UCSD-AML1 (cell line): ENCODE results near the gene MORN2.

Experiments
- DNase-seq: peaks from one replicate; lab custom pipeline; 2025; ENCODE audit not compliant: unreplicated experiment; lab: John Stamatoyannopoulos, UW

The MORN2 gene

GRCh38 chr2:38889045-38889444 lies 13.3 kb downstream of the MORN2 start:
- DNase-seq = no peak

- DNase-seq = no peak
These were observed 13.8 kb downstream of the MORN2 start, which contains the start of gene ARHGEF33 for GRCh38 chr2:38889575-38889974. Gene ARHGEF33 (plus strand): TSS chr2:38889875. CDS start chr2:38919448, 29,573 bp downstream.

GRCh38 chr2:38892819-38893218 lies 17.0 kb downstream of the MORN2 start:
- no peak for DNase-seq

GRCh38 chr2:38898256-38898655 lies 22.5 kb downstream of the MORN2 start:
- DNase-seq = no peak

- DNase-seq = no peak
These were observed 24.9 kb downstream of the MORN2 start for GRCh38 chr2:38900726-38901125.

GRCh38 chr2:38905251-38905650 lies 29.5 kb downstream of the MORN2 start:
- DNase-seq = no peak

GRCh38 chr2:38907242-38907641 lies 31.5 kb downstream of the MORN2 start:
- DNase-seq = no peak

- no peak for DNase-seq
These were observed 32.2 kb downstream of the MORN2 start for GRCh38 chr2:38907743-38908562.

- no peak for DNase-seq
These were observed 34.1 kb downstream of the MORN2 start for GRCh38 chr2:38909872-38910271.

GRCh38 chr2:38911191-38911590 lies 35.4 kb downstream of the MORN2 start:
- DNase-seq = no peak

GRCh38 chr2:38912619-38913018 lies 36.8 kb downstream of the MORN2 start:
- DNase-seq = no peak

- no peak for DNase-seq
These were observed 46.6 kb downstream of the MORN2 start for GRCh38 chr2:38922389-38922788.

- no peak for DNase-seq
These were observed 47.1 kb downstream of the MORN2 start for GRCh38 chr2:38922902-38923301.

- DNase-seq = no peak
These were observed 50.2 kb downstream of the MORN2 start for GRCh38 chr2:38925982-38926381.

GRCh38 chr2:38930600-38930999 lies 54.8 kb downstream of the MORN2 start:
- DNase-seq = no peak
